CD8-positive, alpha-beta memory T cell (primary cell): ENCODE data around the gene KCNIP1. TPM values are rescaled to one million over a fixed set of nuclear protein-coding genes. Genes with fewer than 3 reads are reported as not detected.
A peak's percentile ranks its signal among the peaks of the same experiment; 100 is the strongest.

ENCODE experiments used
- CTCF ChIA-PET: fragments of 350-600 bp; sonication (Branson Sonifier 250); formaldehyde crosslinking; loops from one replicate; lab custom pipeline; 2021; ENCODE audit warnings: antibody characterized with exemption; lab: Charles Lee
- POLR2A ChIA-PET: fragments of 350-600 bp; sonication (Branson Sonifier 250); formaldehyde crosslinking; loops from one replicate; lab custom pipeline; 2021; ENCODE audit warnings: antibody characterized with exemption; lab: Charles Lee
- DNase-seq, 5 donors: peaks; one replicate each; pipeline versions ENCODE4 v3.0.0 to v3.0.0-alpha.2; 2020 to 2022; ENCODE audit warnings: mixed read lengths in 1 of 5
- H3K27ac ChIP-seq: one replicate; pipeline ENCODE4 v1.7.0; 2013; ENCODE audit warnings: low read depth, mild to moderate bottlenecking, low read length, moderate library complexity
- H3K27me3 ChIP-seq: 2 replicates; pipeline ENCODE4 v1.7.0; 2013; ENCODE audit warnings: low read length, mild to moderate bottlenecking; ENCODE audit not compliant: insufficient read depth, poor library complexity, severe bottlenecking
- H3K36me3 ChIP-seq: 2 replicates; pipeline ENCODE4 v1.7.0; 2013; ENCODE audit warnings: mild to moderate bottlenecking, low read length, moderate library complexity; ENCODE audit not compliant: insufficient read depth
- H3K4me1 ChIP-seq: 2 replicates; pipeline ENCODE4 v1.7.0; 2013; ENCODE audit warnings: mild to moderate bottlenecking, low read length, moderate library complexity; ENCODE audit not compliant: insufficient read depth
- H3K4me3 ChIP-seq: 2 replicates; pipeline ENCODE4 v1.7.0; 2013; ENCODE audit warnings: mild to moderate bottlenecking, low read length
- H3K9me3 ChIP-seq: 2 replicates; pipeline ENCODE4 v1.7.0; 2013; ENCODE audit warnings: mild to moderate bottlenecking, low read length
- H3K27ac Mint-ChIP-seq, 8 donors: one replicate each; pipeline ENCODE4 v1.8.0; 2020 to 2021; ENCODE audit warnings: mixed read lengths in 8 of 8, mild to moderate bottlenecking in 6 of 8, inconsistent platforms in 3 of 8, moderate library complexity in 3 of 8
- H3K27me3 Mint-ChIP-seq, 2 donors: one replicate each; pipeline ENCODE4 v1.8.0; 2020 to 2021; ENCODE audit warnings: mixed read lengths in 2 of 2, mild to moderate bottlenecking in 1 of 2, moderate library complexity in 1 of 2
- H3K36me3 Mint-ChIP-seq, 3 donors: one replicate each; pipeline ENCODE4 v1.8.0; 2020 to 2021; ENCODE audit warnings: mixed read lengths in 3 of 3, inconsistent platforms in 1 of 3, mild to moderate bottlenecking in 1 of 3
- H3K4me1 Mint-ChIP-seq, 3 donors: one replicate each; pipeline ENCODE4 v1.8.0; 2020 to 2021; ENCODE audit warnings: mixed read lengths in 3 of 3, inconsistent platforms in 1 of 3, mild to moderate bottlenecking in 1 of 3
- H3K4me3 Mint-ChIP-seq, 7 donors: one replicate each; pipeline ENCODE4 v1.8.0; 2020 to 2021; ENCODE audit warnings: mixed read lengths in 7 of 7, mild to moderate bottlenecking in 6 of 7, moderate library complexity in 4 of 7, inconsistent platforms in 2 of 7
- H3K9me3 Mint-ChIP-seq, 5 donors: one replicate each; pipeline ENCODE4 v1.8.0; 2020 to 2022; ENCODE audit warnings: mixed read lengths in 5 of 5, mild to moderate bottlenecking in 3 of 5, moderate library complexity in 2 of 5, inconsistent platforms in 1 of 5
- polyA plus RNA-seq: library from polyadenylated mRNA; unstranded; fragments of 300-500 nt; fragmentation: Illumina TruSeq; gene quantifications from one replicate; pipeline ENCODE4 v1.2.3, GENCODE V29; 2021
- total RNA-seq, 2 experiments: library from RNA; stranded (reverse); gene quantifications; one replicate each; pipeline ENCODE4 v1.2.3, GENCODE V29; 2021

Gene KCNIP1
- total and polyA plus RNA-seq, 3 experiments from 2014 or later: not detected

DNA sequence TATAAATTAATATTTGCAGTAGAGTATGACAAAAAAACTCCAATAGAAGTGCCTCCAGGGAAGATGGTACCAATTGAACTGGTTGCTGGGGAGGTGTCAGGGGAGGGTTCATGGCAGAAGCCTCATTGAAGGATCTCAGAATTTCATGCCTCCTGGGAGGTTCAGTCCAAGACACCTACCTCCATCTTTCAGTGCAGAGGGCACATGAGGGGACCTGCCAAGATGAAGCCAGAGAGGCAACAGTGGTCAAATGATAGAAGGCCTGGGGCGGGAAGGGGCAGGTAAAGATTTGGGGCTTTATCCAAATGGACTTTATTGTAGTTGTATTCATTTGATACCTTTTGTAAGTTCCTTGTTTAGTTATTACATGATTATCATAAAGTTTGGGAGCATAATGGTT is 25.9 kb upstream of the KCNIP1 start:
- Mint-ChIP-seq H3K4me1 (no peaks in the 10 kb centered on the region), H3K27me3 (peaks cover 9 to 44% of the 10 kb centered on the region in 2 donors), H3K36me3 (peaks cover 0 to 4% (median 0%) of the 10 kb centered on the region in 3 donors), H3K27ac (no peak overlapping the region), H3K4me3 (no peak overlapping the region), H3K9me3 (peaks cover 0 to 2% (median 0%) of the 10 kb centered on the region in 5 donors)
- CTCF ChIA-PET: no interaction called here
- Histone ChIP-seq H3K27ac (no peak overlapping the region), H3K9me3 (no peaks in the 10 kb centered on the region), H3K27me3 (no peaks in the 10 kb centered on the region), H3K36me3 (no peaks in the 10 kb centered on the region), H3K4me1 (no peaks in the 10 kb centered on the region), H3K4me3 (no peak overlapping the region)
- POLR2A ChIA-PET: no interaction called here
- DNase-seq: no peak

GRCh38 chr5:170478306-170478705 is 25.5 kb upstream of the KCNIP1 start:
- ChIA-PET CTCF (no interaction called here), POLR2A (no interaction called here)
- H3K27ac Mint-ChIP-seq: no peak overlapping the region

DNA sequence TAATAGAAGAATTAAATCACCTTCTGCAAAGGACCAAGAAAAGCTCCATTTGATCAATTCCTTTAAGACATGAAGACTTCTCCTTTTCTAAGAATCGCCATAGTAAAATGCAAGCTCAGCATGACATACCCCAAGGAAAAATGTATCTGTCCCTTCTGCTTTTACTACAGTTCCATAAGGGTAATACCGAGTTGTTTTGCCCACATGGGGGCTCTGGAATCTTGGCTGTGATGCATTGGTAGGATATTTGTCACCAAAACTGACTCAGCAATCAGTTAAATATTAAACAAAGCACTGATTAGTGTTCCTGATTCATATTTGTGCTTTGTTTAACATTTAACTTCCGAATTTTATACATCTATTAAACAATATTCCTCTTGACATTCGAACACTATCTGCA is 24.3 kb upstream of the KCNIP1 start:
- Mint-ChIP-seq H3K27ac (peak overlapping the region in 1 of 8 donors; percentile 59), H3K36me3 (peaks cover 0 to 4% (median 0%) of the 10 kb centered on the region in 3 donors), H3K27me3 (peaks cover 9 to 35% of the 10 kb centered on the region in 2 donors), H3K4me3 (no peak overlapping the region), H3K9me3 (no peaks in the 10 kb centered on the region), H3K4me1 (no peaks in the 10 kb centered on the region)
- Histone ChIP-seq H3K9me3 (no peaks in the 10 kb centered on the region), H3K4me3 (no peak overlapping the region), H3K36me3 (no peaks in the 10 kb centered on the region), H3K27me3 (no peaks in the 10 kb centered on the region), H3K27ac (no peak overlapping the region), H3K4me1 (no peaks in the 10 kb centered on the region)
- POLR2A ChIA-PET: no interaction called here
- DNase-seq: no peak
- CTCF ChIA-PET: no interaction called here

More at GRCh38 chr5:170478306-170478705, 25.5 kb upstream of the KCNIP1 start:
- Mint-ChIP-seq H3K4me3 (no peak overlapping the region), H3K4me1 (no peaks in the 10 kb centered on the region), H3K36me3 (peaks cover 0 to 4% (median 0%) of the 10 kb centered on the region in 3 donors), H3K9me3 (peaks cover 0 to 2% (median 0%) of the 10 kb centered on the region in 5 donors), H3K27me3 (peaks cover 9 to 40% of the 10 kb centered on the region in 2 donors)
- no peak for DNase-seq
- Histone ChIP-seq H3K27ac (no peak overlapping the region), H3K27me3 (no peaks in the 10 kb centered on the region), H3K9me3 (no peaks in the 10 kb centered on the region), H3K4me1 (no peaks in the 10 kb centered on the region), H3K36me3 (no peaks in the 10 kb centered on the region), H3K4me3 (no peak overlapping the region)

DNA sequence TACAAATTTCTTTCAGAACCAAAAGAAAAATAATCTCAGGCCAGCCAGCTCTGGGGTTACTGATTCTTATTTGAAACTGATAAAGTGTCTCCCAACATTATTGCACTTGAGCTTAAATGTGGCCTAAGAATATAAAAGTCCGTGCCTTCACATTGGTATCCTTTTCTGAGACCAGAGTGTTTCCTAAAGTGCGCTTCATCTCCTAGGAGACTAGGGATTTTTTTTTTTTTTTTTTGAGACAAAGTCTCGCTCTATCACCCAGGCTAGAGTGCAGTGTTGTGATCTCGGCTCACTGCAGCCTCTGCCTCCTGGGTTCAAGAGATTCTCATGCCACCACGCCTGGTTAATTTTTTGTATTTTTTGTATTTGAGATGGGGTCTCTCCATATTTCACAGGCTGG is 23.6 kb upstream of the KCNIP1 start:
- H3K4me3 ChIP-seq: no peak overlapping the region
- no peak for DNase-seq
- Mint-ChIP-seq H3K36me3 (peaks cover 0 to 4% (median 0%) of the 10 kb centered on the region in 3 donors), H3K4me3 (no peak overlapping the region), H3K4me1 (no peaks in the 10 kb centered on the region), H3K27ac (no peak overlapping the region), H3K27me3 (peaks cover 9 to 33% of the 10 kb centered on the region in 2 donors), H3K9me3 (no peaks in the 10 kb centered on the region)
- CTCF ChIA-PET: no interaction called here
- no peak overlapping the region for H3K27ac ChIP-seq
- no peaks in the 10 kb centered on the region for H3K36me3 ChIP-seq
- POLR2A ChIA-PET: no interaction called here
- no peaks in the 10 kb centered on the region for H3K4me1 ChIP-seq
- no peaks in the 10 kb centered on the region for H3K9me3 ChIP-seq
- H3K27me3 ChIP-seq: no peaks in the 10 kb centered on the region

GRCh38 chr5:170481849-170482248 is 22.0 kb upstream of the KCNIP1 start:
- Mint-ChIP-seq H3K27me3 (peaks cover 7 to 26% of the 10 kb centered on the region in 2 donors), H3K9me3 (no peaks in the 10 kb centered on the region), H3K4me3 (no peak overlapping the region), H3K27ac (no peak overlapping the region), H3K36me3 (no peaks in the 10 kb centered on the region), H3K4me1 (no peaks in the 10 kb centered on the region)
- POLR2A ChIA-PET: no interaction called here
- no peaks in the 10 kb centered on the region for H3K9me3 ChIP-seq
- no peak overlapping the region for H3K27ac ChIP-seq
- H3K4me3 ChIP-seq: no peak overlapping the region
- no peaks in the 10 kb centered on the region for H3K27me3 ChIP-seq
- DNase-seq: no peak
- CTCF ChIA-PET: no interaction called here
- no peaks in the 10 kb centered on the region for H3K36me3 ChIP-seq
- H3K4me1 ChIP-seq: no peaks in the 10 kb centered on the region

DNA sequence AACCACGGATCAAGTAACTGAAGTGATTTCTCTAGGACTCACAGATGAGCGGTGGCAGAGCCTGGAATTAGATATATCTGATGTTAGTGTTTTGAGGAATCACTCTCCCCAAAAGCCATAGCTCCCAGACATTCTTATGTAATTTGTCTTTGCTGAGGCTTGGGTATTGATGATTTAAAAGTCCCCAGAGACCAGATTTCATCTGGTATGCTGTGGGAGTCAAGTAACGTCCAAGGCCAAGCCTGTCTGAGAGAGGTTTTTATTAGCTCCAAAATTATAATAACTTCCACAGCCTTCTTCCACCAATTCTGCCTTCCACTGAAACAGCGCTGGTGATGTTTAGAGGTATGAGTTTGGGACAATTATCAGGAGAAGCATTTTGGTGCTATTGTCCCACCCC is 21.3 kb upstream of the KCNIP1 start:
- H3K36me3 Mint-ChIP-seq: no peaks in the 10 kb centered on the region
- H3K4me1 Mint-ChIP-seq: no peaks in the 10 kb centered on the region
- H3K4me3 ChIP-seq: no peak overlapping the region
- no peak for DNase-seq
- ChIA-PET CTCF (no interaction called here), POLR2A (interaction anchor here (0.6 kb wide), 1 partner anchor 139 kb away, joined by 3 read pairs; no protein-coding TSS in a partner anchor)
- H3K27ac Mint-ChIP-seq: no peak overlapping the region
- H3K27ac ChIP-seq: no peak overlapping the region
- no peaks in the 10 kb centered on the region for H3K9me3 ChIP-seq
- no peaks in the 10 kb centered on the region for H3K4me1 ChIP-seq
- H3K27me3 ChIP-seq: no peaks in the 10 kb centered on the region
- H3K27me3 Mint-ChIP-seq: peaks cover 7 to 25% of the 10 kb centered on the region in 2 donors
- H3K9me3 Mint-ChIP-seq: no peaks in the 10 kb centered on the region
- no peak overlapping the region for H3K4me3 Mint-ChIP-seq
- H3K36me3 ChIP-seq: no peaks in the 10 kb centered on the region

DNA sequence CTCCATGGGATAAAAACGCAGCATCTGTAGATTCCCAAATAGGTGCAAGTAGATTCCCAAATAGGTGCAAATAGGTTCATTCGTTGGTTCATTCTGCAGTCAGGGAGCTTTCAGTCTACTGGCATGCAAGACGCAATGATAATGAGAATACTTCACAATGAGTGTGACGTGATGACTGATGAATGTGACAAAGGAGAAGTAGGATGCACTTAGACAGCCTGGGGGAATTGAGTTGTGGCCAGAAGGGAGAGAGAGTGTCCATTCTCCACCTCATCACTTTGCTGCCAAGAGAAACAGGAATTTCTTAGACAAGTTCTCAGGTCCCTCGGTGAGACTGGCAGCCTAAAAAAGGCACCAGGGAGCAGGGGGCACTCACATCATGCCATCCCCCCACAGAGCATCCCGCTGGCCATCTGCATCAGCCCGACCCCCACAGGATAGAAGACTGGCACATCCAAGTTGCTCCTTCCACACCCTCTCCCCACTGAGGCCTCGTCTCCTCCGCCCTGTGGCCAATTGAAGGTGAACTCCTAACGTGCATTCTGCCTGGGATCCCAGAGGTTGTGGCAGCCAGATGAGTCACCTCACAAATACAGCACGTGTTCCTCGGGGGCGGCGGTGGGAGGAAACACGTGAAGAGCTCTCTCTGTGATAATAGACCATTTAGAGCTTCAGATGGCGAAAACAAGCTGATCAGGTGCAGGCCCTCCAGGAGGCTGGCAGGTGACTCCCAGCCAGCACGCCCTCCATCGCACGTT is 19.9 kb upstream of the KCNIP1 start:
- no peaks in the 10 kb centered on the region for H3K36me3 Mint-ChIP-seq
- H3K4me1 ChIP-seq: no peaks in the 10 kb centered on the region
- no peaks in the 10 kb centered on the region for H3K9me3 ChIP-seq
- H3K4me3 ChIP-seq: no peak overlapping the region
- CTCF ChIA-PET: no interaction called here
- POLR2A ChIA-PET: no interaction called here
- H3K27ac ChIP-seq: no peak overlapping the region
- H3K4me1 Mint-ChIP-seq: no peaks in the 10 kb centered on the region
- no peaks in the 10 kb centered on the region for H3K27me3 ChIP-seq
- no peak for DNase-seq
- H3K4me3 Mint-ChIP-seq: no peak overlapping the region
- H3K27ac Mint-ChIP-seq: no peak overlapping the region
- no peaks in the 10 kb centered on the region for H3K9me3 Mint-ChIP-seq
- H3K27me3 Mint-ChIP-seq: peaks cover 7 to 28% of the 10 kb centered on the region in 2 donors
- no peaks in the 10 kb centered on the region for H3K36me3 ChIP-seq

- Histone ChIP-seq H3K9me3 (no peaks in the 10 kb centered on the region), H3K36me3 (no peaks in the 10 kb centered on the region), H3K27me3 (no peaks in the 10 kb centered on the region), H3K27ac (no peak overlapping the region), H3K4me3 (no peak overlapping the region), H3K4me1 (no peaks in the 10 kb centered on the region)
- Mint-ChIP-seq H3K4me1 (no peaks in the 10 kb centered on the region), H3K36me3 (no peaks in the 10 kb centered on the region), H3K9me3 (no peaks in the 10 kb centered on the region), H3K27me3 (peaks cover 7 to 29% of the 10 kb centered on the region in 2 donors), H3K4me3 (no peak overlapping the region), H3K27ac (no peak overlapping the region)
- CTCF ChIA-PET: no interaction called here
- DNase-seq: no peak
- POLR2A ChIA-PET: no interaction called here
Observed at GRCh38 chr5:170484459-170484831, 19.4 kb upstream of the KCNIP1 start.
